Measurements from ENCODE around the gene CASKIN1. TPM values are rescaled to one million over a fixed set of nuclear protein-coding genes. Genes with fewer than 3 reads are reported as not detected.

Gene CASKIN1
- total and polyA plus RNA-seq, 2 experiments from 2014 or later, result 1.0 to 6.2 TPM

DNA sequence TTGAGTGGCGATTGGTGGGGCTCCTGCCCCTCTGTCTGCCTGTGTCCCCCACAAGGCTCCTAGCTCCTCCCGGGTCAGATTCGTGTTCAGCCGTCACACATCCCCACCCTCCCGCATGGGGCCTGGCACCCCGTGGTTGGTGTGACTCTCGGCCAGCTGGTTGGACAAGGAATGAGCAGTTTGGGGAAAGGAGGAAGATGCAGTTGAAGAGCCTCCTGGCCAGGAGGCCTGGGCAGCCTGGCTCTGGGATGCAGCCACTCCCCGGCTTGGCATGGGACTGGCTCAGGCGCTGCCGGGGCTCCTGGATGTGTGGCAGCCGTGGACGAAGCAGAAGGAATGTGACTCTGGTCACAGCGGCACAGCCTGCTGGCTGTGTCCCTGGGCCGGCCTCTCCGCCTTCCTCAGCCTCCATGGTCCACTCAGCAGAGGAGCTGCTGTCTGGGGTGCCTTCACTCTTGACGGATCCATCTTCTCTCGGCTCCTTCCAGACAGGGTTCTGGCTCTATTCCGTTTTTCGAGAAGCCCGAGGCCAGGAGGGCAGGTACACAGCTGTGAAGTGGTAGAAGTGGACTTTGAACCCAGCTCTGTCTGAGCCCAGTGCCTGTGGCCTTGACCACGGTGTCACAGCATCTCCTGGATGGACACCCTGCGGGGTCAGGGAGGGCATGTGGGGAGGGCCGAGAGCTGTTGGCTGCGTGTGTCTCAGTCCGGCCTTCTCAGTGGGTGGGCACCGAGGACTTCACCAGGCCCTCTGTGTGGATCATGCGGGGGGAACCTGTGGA lies 38.7 kb downstream of the CASKIN1 start:
- Histone ChIP-seq H3K36me3 (ENCODE audit: insufficient read depth) (peaks cover 18% of the 10 kb centered on the region; the same call in 1 of the 2 replicates), H3K79me2 (replicated peaks; ENCODE audit: insufficient read depth) (peaks cover 87% of the 10 kb centered on the region), H3K9me2 (ENCODE audit: insufficient read depth) (no peaks in the 10 kb centered on the region), H3K27ac (ENCODE audit: low read depth) (0 out of 2 replicates have a peak overlapping the region, but pooled peaks have one; percentile 26), H4K20me1 (replicated peaks; ENCODE audit: insufficient read depth) (peaks cover 26% of the 10 kb centered on the region), H3K4me1 (ENCODE audit: insufficient read depth) (peaks cover 18% of the 10 kb centered on the region; the same call in 1 of the 2 replicates), H3K4me3 (peak overlapping the region; percentile 99; the same call in 1 of the 2 replicates), H3F3A (replicated peaks; ENCODE audit: low read depth) (peaks cover 25% of the 10 kb centered on the region), H3K4me2 (peak overlapping the region; percentile 26; the same call in 1 of the 2 replicates), H3K27me3 (ENCODE audit: insufficient read depth) (no peaks in the 10 kb centered on the region), H2AFZ (no peak overlapping the region)
- H3K36me3 Mint-ChIP-seq (ENCODE audit: low read depth), result peaks cover 35% of the 10 kb centered on the region
- DNase-seq (ENCODE audit: low spot score) (no peak), ATAC-seq (no peak)
- H3K27me3 Mint-ChIP-seq (ENCODE audit: insufficient read depth, low read depth, poor library complexity), result peaks cover 37% of the 10 kb centered on the region
- H3K4me1 Mint-ChIP-seq, result peaks cover 31% of the 10 kb centered on the region
- peaks cover 18% of the 10 kb centered on the region for H3K9me3 Mint-ChIP-seq
- H3K27ac Mint-ChIP-seq, result peak overlapping the region; percentile 77; the same call in 1 of the 2 replicates
- peak overlapping the region; percentile 93 for H3K4me3 Mint-ChIP-seq
- TF ChIP-seq POLR2AphosphoS5 (IDR thresholded peaks at IDR 0.05; ENCODE audit: low read depth) (no peak), ZNF331 (CRISPR knock-in tag; IDR thresholded peaks at IDR 0.05; ENCODE audit: low read depth) (no peak), EZH2 (IDR thresholded peaks at IDR 0.05; ENCODE audit: low read depth, unreplicated experiment) (no peak), CREB1 (CRISPR knock-in tag; IDR thresholded peaks at IDR 0.05; ENCODE audit: low read depth) (no peak), ZNF114 (CRISPR knock-in tag; IDR thresholded peaks at IDR 0.05) (no peak), EZH2phosphoT487 (IDR thresholded peaks at IDR 0.05; ENCODE audit: unreplicated experiment) (no peak), NANOG (IDR thresholded peaks at IDR 0.05; ENCODE audit: borderline replicate concordance) (no peak), STAT1 (IDR thresholded peaks at IDR 0.05; ENCODE audit: unreplicated experiment) (no peak), JUNB (IDR thresholded peaks at IDR 0.05; ENCODE audit: unreplicated experiment) (no peak)
- TF ChIP-seq, protein P1, sequence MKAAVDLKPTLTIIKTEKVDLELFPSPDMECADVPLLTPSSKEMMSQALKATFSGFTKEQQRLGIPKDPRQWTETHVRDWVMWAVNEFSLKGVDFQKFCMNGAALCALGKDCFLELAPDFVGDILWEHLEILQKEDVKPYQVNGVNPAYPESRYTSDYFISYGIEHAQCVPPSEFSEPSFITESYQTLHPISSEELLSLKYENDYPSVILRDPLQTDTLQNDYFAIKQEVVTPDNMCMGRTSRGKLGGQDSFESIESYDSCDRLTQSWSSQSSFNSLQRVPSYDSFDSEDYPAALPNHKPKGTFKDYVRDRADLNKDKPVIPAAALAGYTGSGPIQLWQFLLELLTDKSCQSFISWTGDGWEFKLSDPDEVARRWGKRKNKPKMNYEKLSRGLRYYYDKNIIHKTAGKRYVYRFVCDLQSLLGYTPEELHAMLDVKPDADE (IDR thresholded peaks at IDR 0.05), result no peak
- TF ChIP-seq, protein P2, sequence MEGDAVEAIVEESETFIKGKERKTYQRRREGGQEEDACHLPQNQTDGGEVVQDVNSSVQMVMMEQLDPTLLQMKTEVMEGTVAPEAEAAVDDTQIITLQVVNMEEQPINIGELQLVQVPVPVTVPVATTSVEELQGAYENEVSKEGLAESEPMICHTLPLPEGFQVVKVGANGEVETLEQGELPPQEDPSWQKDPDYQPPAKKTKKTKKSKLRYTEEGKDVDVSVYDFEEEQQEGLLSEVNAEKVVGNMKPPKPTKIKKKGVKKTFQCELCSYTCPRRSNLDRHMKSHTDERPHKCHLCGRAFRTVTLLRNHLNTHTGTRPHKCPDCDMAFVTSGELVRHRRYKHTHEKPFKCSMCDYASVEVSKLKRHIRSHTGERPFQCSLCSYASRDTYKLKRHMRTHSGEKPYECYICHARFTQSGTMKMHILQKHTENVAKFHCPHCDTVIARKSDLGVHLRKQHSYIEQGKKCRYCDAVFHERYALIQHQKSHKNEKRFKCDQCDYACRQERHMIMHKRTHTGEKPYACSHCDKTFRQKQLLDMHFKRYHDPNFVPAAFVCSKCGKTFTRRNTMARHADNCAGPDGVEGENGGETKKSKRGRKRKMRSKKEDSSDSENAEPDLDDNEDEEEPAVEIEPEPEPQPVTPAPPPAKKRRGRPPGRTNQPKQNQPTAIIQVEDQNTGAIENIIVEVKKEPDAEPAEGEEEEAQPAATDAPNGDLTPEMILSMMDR (conservative IDR thresholded peaks at IDR 0.05; ENCODE audit: low read depth in 2 of 2), result no peak
- TF ChIP-seq, protein P3, sequence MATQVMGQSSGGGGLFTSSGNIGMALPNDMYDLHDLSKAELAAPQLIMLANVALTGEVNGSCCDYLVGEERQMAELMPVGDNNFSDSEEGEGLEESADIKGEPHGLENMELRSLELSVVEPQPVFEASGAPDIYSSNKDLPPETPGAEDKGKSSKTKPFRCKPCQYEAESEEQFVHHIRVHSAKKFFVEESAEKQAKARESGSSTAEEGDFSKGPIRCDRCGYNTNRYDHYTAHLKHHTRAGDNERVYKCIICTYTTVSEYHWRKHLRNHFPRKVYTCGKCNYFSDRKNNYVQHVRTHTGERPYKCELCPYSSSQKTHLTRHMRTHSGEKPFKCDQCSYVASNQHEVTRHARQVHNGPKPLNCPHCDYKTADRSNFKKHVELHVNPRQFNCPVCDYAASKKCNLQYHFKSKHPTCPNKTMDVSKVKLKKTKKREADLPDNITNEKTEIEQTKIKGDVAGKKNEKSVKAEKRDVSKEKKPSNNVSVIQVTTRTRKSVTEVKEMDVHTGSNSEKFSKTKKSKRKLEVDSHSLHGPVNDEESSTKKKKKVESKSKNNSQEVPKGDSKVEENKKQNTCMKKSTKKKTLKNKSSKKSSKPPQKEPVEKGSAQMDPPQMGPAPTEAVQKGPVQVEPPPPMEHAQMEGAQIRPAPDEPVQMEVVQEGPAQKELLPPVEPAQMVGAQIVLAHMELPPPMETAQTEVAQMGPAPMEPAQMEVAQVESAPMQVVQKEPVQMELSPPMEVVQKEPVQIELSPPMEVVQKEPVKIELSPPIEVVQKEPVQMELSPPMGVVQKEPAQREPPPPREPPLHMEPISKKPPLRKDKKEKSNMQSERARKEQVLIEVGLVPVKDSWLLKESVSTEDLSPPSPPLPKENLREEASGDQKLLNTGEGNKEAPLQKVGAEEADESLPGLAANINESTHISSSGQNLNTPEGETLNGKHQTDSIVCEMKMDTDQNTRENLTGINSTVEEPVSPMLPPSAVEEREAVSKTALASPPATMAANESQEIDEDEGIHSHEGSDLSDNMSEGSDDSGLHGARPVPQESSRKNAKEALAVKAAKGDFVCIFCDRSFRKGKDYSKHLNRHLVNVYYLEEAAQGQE (IDR thresholded peaks at IDR 0.05; ENCODE audit: unreplicated experiment), result no peak
- TF ChIP-seq, protein P4, sequence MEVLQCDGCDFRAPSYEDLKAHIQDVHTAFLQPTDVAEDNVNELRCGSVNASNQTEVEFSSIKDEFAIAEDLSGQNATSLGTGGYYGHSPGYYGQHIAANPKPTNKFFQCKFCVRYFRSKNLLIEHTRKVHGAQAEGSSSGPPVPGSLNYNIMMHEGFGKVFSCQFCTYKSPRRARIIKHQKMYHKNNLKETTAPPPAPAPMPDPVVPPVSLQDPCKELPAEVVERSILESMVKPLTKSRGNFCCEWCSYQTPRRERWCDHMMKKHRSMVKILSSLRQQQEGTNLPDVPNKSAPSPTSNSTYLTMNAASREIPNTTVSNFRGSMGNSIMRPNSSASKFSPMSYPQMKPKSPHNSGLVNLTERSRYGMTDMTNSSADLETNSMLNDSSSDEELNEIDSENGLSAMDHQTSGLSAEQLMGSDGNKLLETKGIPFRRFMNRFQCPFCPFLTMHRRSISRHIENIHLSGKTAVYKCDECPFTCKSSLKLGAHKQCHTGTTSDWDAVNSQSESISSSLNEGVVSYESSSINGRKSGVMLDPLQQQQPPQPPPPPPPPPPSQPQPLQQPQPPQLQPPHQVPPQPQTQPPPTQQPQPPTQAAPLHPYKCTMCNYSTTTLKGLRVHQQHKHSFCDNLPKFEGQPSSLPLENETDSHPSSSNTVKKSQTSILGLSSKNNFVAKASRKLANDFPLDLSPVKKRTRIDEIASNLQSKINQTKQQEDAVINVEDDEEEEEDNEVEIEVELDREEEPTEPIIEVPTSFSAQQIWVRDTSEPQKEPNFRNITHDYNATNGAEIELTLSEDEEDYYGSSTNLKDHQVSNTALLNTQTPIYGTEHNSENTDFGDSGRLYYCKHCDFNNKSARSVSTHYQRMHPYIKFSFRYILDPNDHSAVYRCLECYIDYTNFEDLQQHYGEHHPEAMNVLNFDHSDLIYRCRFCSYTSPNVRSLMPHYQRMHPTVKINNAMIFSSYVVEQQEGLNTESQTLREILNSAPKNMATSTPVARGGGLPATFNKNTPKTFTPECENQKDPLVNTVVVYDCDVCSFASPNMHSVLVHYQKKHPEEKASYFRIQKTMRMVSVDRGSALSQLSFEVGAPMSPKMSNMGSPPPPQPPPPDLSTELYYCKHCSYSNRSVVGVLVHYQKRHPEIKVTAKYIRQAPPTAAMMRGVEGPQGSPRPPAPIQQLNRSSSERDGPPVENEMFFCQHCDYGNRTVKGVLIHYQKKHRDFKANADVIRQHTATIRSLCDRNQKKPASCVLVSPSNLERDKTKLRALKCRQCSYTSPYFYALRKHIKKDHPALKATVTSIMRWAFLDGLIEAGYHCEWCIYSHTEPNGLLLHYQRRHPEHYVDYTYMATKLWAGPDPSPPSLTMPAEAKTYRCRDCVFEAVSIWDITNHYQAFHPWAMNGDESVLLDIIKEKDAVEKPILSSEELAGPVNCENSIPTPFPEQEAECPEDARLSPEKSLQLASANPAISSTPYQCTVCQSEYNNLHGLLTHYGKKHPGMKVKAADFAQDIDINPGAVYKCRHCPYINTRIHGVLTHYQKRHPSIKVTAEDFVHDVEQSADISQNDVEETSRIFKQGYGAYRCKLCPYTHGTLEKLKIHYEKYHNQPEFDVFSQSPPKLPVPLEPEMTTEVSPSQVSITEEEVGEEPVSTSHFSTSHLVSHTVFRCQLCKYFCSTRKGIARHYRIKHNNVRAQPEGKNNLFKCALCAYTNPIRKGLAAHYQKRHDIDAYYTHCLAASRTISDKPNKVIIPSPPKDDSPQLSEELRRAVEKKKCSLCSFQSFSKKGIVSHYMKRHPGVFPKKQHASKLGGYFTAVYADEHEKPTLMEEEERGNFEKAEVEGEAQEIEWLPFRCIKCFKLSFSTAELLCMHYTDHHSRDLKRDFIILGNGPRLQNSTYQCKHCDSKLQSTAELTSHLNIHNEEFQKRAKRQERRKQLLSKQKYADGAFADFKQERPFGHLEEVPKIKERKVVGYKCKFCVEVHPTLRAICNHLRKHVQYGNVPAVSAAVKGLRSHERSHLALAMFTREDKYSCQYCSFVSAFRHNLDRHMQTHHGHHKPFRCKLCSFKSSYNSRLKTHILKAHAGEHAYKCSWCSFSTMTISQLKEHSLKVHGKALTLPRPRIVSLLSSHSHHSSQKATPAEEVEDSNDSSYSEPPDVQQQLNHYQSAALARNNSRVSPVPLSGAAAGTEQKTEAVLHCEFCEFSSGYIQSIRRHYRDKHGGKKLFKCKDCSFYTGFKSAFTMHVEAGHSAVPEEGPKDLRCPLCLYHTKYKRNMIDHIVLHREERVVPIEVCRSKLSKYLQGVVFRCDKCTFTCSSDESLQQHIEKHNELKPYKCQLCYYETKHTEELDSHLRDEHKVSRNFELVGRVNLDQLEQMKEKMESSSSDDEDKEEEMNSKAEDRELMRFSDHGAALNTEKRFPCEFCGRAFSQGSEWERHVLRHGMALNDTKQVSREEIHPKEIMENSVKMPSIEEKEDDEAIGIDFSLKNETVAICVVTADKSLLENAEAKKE (CRISPR knock-in tag; IDR thresholded peaks at IDR 0.05), result no peak

All from GM23338 (cell line).